ENCODE measurements around the gene RAPSN.

RAPSN gene

GRCh38 chr11:47448566-47449427 is at the start of gene RAPSN:
Gene RAPSN, minus strand, starts transcription at chr11:47449136. Its CDS starts 172 bp downstream, at chr11:47448964.
- no peak for DNase-seq (ENCODE audit: low read depth in 2 of 2, low spot score in 1 of 2)

- DNase-seq (ENCODE audit: low read depth in 2 of 2, low spot score in 1 of 2) = no peak
These were observed 49.2 kb upstream of the RAPSN start for GRCh38 chr11:47498149-47498548.

GRCh38 chr11:47496808-47497207 is 47.9 kb upstream of the RAPSN start:
- no peak for DNase-seq (ENCODE audit: low read depth in 2 of 2, low spot score in 1 of 2)

GRCh38 chr11:47495856-47496217 is 46.9 kb upstream of the RAPSN start:
- DNase-seq (ENCODE audit: low read depth in 2 of 2, low spot score in 1 of 2) = no peak

- DNase-seq (ENCODE audit: low read depth in 2 of 2, low spot score in 1 of 2) = no peak
These were observed 46.3 kb upstream of the RAPSN start for GRCh38 chr11:47495011-47495855.

GRCh38 chr11:47489395-47489755 is 40.4 kb upstream of the RAPSN start:
- DNase-seq (ENCODE audit: low read depth in 2 of 2, low spot score in 1 of 2) = no peak

- DNase-seq (ENCODE audit: low read depth in 2 of 2, low spot score in 1 of 2) = no peak
These were observed 39.9 kb upstream of the RAPSN start for GRCh38 chr11:47488674-47489394.

- no peak for DNase-seq (ENCODE audit: low read depth in 2 of 2, low spot score in 1 of 2)
These were observed 39.2 kb upstream of the RAPSN start for GRCh38 chr11:47488111-47488510.

GRCh38 chr11:47487421-47487820 is 38.5 kb upstream of the RAPSN start:
- no peak for DNase-seq (ENCODE audit: low read depth in 2 of 2, low spot score in 1 of 2)

- no peak for DNase-seq (ENCODE audit: low read depth in 2 of 2, low spot score in 1 of 2)
These were observed 36.2 kb upstream of the RAPSN start for GRCh38 chr11:47485107-47485506.

- no peak for DNase-seq (ENCODE audit: low read depth in 2 of 2, low spot score in 1 of 2)
These were observed 34.5 kb upstream of the RAPSN start for GRCh38 chr11:47483457-47483856.

GRCh38 chr11:47480762-47481161 is 31.8 kb upstream of the RAPSN start:
- DNase-seq (ENCODE audit: low read depth in 2 of 2, low spot score in 1 of 2) = no peak

GRCh38 chr11:47478651-47479329 is 29.9 kb upstream of the RAPSN start:
- DNase-seq (ENCODE audit: low read depth in 2 of 2, low spot score in 1 of 2) = no peak

- DNase-seq (ENCODE audit: low read depth in 2 of 2, low spot score in 1 of 2) = no peak
These were observed 28.8 kb upstream of the RAPSN start for GRCh38 chr11:47477753-47478152.

GRCh38 chr11:47477323-47477722 is 28.4 kb upstream of the RAPSN start:
- no peak for DNase-seq (ENCODE audit: low read depth in 2 of 2, low spot score in 1 of 2)

- no peak for DNase-seq (ENCODE audit: low read depth in 2 of 2, low spot score in 1 of 2)
These were observed 21.7 kb upstream of the RAPSN start for GRCh38 chr11:47470671-47471070.

GRCh38 chr11:47469361-47470179 is 20.6 kb upstream of the RAPSN start:
- no peak for DNase-seq (ENCODE audit: low read depth in 2 of 2, low spot score in 1 of 2)

GRCh38 chr11:47468598-47469214 is 19.8 kb upstream of the RAPSN start:
- DNase-seq (ENCODE audit: low read depth in 2 of 2, low spot score in 1 of 2) = no peak

- DNase-seq (ENCODE audit: low read depth in 2 of 2, low spot score in 1 of 2) = no peak
These were observed 18.4 kb upstream of the RAPSN start for GRCh38 chr11:47467357-47467756.

Data from stimulated activated CD8-positive, alpha-beta memory T cell treated with anti-CD3 and anti-CD28 coated beads, Interleukin-4, amount 100 ng/mL, for 4 hours (primary cell).